PFSK-1 (cell line): ENCODE data around the gene CNEP1R1.

Experiments
- POLR2AphosphoS5 ChIP-seq: IDR thresholded peaks from 2 replicates; pipeline ENCODE4 v1.6.1; 2012; ENCODE audit warnings: low read depth, mild to moderate bottlenecking, control low read depth, low read length, moderate library complexity
- SIN3A ChIP-seq: IDR thresholded peaks from 2 replicates; pipeline ENCODE4 v1.6.1; 2012; ENCODE audit warnings: mild to moderate bottlenecking, low read length, moderate library complexity, borderline replicate concordance; ENCODE audit not compliant: insufficient read depth
- TAF1 ChIP-seq: IDR thresholded peaks from 2 replicates; pipeline ENCODE4 v1.6.1; 2012; ENCODE audit warnings: low read length, control low read depth, borderline replicate concordance; ENCODE audit not compliant: insufficient read depth
- TF ChIP-seq, protein P1 (sequence below), 2 experiments: IDR thresholded peaks; 2 replicates each; pipeline versions ENCODE4 v1.6.1 to v1.8.0; 2011 to 2012; ENCODE audit warnings: low read depth in 2 of 2, low read length in 2 of 2, control low read depth in 1 of 2, inconsistent platforms in 1 of 2, mild to moderate bottlenecking in 1 of 2, moderate library complexity in 1 of 2; ENCODE audit not compliant: insufficient read depth in 1 of 2

DNA sequence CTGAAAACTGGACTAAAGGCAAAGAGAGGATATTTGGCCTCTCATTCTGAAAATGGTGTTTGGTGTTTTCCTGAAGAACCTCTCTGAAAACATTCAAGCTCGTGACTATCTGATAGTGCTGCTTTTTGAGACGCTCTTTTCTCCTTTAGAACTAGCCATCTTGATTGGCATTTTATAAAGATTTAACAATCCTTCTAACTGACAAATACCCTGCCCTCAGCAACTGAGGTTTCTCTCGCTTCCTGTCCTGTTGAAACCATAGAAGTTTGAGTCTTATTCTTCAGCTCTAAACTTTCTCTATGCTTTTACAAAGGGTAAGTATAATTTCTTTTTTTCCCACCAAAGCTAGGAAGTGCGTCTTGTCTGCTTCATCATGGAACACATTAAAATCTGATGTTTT, 13.3 kb downstream of the CNEP1R1 start:
- no peak for TF ChIP-seq SIN3A
- no peak for TF ChIP-seq POLR2AphosphoS5
- TF ChIP-seq, protein P1, sequence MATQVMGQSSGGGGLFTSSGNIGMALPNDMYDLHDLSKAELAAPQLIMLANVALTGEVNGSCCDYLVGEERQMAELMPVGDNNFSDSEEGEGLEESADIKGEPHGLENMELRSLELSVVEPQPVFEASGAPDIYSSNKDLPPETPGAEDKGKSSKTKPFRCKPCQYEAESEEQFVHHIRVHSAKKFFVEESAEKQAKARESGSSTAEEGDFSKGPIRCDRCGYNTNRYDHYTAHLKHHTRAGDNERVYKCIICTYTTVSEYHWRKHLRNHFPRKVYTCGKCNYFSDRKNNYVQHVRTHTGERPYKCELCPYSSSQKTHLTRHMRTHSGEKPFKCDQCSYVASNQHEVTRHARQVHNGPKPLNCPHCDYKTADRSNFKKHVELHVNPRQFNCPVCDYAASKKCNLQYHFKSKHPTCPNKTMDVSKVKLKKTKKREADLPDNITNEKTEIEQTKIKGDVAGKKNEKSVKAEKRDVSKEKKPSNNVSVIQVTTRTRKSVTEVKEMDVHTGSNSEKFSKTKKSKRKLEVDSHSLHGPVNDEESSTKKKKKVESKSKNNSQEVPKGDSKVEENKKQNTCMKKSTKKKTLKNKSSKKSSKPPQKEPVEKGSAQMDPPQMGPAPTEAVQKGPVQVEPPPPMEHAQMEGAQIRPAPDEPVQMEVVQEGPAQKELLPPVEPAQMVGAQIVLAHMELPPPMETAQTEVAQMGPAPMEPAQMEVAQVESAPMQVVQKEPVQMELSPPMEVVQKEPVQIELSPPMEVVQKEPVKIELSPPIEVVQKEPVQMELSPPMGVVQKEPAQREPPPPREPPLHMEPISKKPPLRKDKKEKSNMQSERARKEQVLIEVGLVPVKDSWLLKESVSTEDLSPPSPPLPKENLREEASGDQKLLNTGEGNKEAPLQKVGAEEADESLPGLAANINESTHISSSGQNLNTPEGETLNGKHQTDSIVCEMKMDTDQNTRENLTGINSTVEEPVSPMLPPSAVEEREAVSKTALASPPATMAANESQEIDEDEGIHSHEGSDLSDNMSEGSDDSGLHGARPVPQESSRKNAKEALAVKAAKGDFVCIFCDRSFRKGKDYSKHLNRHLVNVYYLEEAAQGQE (IDR thresholded peaks at IDR 0.05; ENCODE audit: insufficient read depth in 1 of 2, low read depth in 2 of 2, low read length in 2 of 2): no peak
- no peak for TF ChIP-seq TAF1
